T-helper 2 cell (primary cell): ENCODE data around the gene ZNF543.
"Not testable (repeated sequence)": the region's sequence is repeated elsewhere in the genome, so short reads cannot be mapped to it uniquely, and the experiment has no call there.

Experiments used
- DNase-seq, 5 experiments: peaks; one replicate each; pipeline versions ENCODE4 v3.0.0 to v3.0.0-alpha.2; 2012 to 2022
- total RNA-seq, 2 donors: gene quantifications; one replicate each; lab custom pipeline; 2026; lab: John Stamatoyannopoulos, UW

ZNF543 gene
- total RNA-seq, result 5.9 to 17.1 reads per million in 2 donors

DNA sequence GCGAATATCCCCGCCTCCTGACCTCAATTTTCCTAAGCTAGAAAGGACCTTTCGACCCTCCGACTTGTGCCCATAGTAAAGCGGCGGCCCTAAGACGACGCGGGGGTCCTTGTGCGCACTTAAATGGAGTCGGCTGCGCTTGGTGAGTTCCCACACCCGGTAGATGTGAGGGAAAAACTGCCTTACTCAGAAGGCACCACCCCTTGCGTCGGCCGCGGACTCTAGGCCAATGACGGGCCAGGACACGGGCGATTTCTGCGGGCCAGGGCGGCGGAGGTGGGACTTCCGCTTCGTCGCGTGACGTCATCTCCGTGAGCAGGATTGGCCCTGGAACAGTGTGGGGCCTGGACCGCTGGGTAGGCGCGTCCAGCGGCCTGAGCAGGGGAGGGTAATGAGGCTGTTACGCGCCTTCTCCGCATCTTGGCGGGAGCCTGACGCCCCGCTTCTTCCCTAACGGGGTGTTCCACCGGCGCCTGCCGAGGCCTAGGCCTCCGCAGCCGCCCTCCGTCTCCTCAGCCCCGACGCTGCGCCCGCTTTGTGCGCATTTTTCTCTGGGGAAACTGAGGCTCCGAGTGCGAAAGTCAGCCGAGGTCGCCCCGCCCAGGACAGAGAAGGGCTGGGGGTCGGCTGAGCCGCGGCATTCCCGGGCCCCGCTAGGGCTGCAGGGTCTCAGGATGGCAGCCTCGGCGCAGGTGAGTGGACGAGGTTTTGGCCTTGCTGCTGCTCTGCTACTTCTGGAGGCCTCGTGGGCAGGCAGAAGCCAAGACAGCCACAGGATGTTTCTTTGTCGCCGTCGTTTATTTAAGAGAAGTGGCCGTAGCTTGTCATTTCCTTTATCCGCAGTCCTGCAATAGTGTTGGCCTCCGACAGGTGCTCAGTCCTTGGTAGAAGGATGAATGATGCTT is at the start of gene ZNF543:
Gene ZNF543 (plus strand): TSS at position 293 of the 905 bp plus-strand sequence. CDS start 382 bp downstream, at position 675.
- DNase-seq, result peak; percentile 75 to 97 (median 85)

DNA sequence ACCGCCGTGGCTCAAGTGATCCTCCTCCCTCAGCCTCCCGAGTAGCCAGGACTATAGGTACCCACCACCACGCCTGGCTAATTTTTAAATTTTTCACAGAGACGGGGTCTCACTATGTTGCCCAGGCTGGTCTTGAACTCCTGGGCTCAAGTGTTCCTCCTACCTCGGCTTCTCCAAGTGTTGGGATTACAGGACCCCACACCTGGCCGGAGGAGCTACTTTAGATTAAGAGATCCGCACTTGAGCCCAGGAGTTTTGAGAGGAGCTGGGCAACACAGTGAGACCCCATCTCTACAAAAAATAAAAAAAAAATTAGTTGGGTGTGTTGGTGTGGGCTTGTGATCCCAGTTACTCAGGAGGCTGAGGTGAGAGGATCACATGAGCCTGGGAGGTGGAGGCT is 49.0 kb upstream of the ZNF543 start:
- no peak for DNase-seq

DNA sequence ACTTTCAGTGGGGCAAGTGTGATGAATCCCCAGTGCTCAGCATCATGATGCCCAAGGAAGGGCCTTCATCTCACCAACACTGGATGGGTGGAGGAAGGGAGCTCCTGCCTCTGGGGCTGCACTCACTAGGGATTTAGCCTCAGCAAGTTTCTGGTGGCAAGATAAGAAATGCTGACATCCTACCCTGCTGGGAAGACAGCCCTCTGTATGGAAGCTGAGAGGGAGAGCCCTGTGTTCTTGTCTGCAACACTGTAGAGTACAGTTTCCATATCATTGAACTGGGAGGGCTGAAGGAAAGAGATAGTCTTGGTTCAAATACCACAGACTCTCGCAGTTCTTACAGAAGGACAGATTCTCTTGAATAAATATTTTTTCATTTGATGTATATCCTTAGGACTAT is 47.3 kb upstream of the ZNF543 start:
- no peak for DNase-seq

DNA sequence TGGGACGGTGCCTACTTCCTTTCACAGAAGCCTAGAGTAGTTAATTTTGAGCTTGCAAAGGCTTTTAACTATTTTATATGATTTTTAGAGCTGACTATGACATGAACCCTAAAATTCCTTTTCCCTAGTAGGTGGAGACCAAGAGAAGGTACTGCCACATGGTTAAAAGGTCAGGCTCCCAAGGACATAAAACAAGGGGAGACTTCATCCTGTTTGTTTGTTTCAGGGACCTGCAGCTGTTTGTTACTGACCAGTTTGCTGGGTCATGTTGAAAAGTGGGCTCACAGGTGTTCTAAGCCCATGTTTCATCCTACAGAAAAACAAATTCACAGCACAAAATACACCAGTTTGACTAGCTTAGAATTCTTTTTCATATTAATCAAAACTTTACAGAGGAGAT is 43.8 kb upstream of the ZNF543 start:
- DNase-seq, result no peak

DNA sequence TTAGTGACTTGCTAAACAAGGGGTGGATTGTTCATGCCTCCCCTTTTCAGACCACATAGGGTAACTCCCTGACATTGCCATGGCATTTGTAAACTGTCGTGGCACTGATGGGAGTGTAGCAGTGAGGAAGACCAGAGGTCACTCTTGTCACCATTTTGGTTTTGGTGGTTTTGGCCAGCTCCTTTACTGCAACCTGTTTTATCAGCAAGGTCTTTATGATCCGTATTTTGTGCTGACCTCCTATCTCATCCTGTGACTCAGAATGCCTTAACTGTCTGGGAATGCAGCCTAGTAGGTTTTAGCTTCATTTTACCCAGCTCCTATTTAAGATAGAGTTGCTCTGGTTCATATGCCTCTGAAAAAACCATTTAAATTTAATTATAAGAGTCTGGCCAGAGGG is 41.8 kb upstream of the ZNF543 start:
- not testable (repeated sequence) for DNase-seq

- peak; percentile 50 to 88 (median 70) for DNase-seq
Observed at GRCh38 chr19:57279418-57280164, 40.7 kb upstream of the ZNF543 start.

- DNase-seq, result peak; percentile 85 to 99 (median 95)
Observed at GRCh38 chr19:57280165-57280961, 39.9 kb upstream of the ZNF543 start, which contains the start of gene ZNF460. Gene ZNF460, plus strand, starts transcription at chr19:57280485. Its CDS starts 322 bp downstream, at chr19:57280807.

- DNase-seq, result peak in 2 of 5 experiments; percentile 39 to 48
Observed at GRCh38 chr19:57280962-57281400, 39.3 kb upstream of the ZNF543 start.

- peak in 1 of 5 experiments; percentile 22 for DNase-seq
Observed at GRCh38 chr19:57282011-57282643, 38.1 kb upstream of the ZNF543 start.

DNA sequence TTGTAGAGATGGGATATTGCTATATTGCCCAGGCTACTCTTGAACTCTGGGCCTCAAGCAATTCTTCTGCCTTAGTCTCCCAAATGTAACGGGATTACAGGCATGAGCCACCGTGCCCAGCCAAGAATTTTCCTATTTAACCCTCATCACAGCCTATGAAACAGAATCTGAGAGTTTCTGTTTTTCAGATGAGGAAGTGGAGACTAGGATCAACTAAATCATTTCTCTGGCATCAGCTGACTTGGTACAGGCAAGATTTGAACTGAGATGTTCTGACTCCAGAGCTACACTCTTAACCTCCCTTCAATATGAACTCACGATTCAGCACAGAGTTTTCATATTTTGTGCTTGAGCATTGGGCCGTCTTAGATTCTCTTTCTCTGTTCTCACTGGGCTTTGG is 31.9 kb upstream of the ZNF543 start:
- no peak for DNase-seq

DNA sequence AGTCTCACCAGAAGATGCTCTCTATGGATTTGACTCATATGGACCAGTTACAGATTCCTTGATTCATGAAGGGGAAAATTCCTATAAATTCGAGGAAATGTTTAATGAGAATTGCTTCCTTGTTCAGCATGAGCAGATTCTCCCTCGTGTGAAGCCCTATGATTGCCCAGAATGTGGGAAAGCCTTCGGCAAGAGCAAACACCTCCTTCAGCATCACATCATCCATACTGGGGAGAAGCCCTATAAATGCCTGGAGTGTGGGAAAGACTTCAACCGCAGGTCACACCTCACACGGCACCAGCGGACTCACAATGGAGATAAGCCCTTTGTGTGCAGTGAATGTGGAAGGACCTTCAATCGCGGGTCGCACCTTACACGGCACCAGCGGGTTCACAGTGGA is 29.3 kb upstream of the ZNF543 start:
- DNase-seq, result peak in 1 of 5 experiments; percentile 1

- DNase-seq, result no peak
Observed at GRCh38 chr19:57292547-57292946, 27.7 kb upstream of the ZNF543 start.

GRCh38 chr19:57293719-57294118 is 26.6 kb upstream of the ZNF543 start:
- DNase-seq, result no peak

DNA sequence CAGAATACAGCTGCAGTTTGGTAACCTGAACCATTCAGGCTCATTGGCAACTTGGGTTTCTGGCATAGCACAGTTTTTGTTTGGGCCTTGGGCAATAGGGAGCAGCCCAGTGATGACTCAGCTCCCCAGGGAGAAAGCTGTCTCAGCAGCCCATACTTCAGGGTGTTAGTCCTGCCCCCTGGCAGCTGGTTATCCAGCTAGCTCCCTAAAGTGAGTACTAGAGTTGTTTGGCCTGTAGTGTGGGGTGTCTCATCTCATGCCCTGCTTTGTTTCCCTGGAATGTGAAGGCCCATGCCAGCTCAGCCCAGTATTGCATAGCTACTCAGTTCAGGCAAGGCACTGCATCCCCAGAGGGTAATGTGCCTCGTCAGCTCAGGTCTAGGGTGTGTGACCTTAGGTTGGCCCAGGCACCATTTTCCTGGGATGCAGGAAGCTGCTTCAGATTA is 18.2 kb upstream of the ZNF543 start:
- DNase-seq, result no peak

GRCh38 chr19:57302727-57303401 is 17.4 kb upstream of the ZNF543 start:
- DNase-seq, result no peak

DNA sequence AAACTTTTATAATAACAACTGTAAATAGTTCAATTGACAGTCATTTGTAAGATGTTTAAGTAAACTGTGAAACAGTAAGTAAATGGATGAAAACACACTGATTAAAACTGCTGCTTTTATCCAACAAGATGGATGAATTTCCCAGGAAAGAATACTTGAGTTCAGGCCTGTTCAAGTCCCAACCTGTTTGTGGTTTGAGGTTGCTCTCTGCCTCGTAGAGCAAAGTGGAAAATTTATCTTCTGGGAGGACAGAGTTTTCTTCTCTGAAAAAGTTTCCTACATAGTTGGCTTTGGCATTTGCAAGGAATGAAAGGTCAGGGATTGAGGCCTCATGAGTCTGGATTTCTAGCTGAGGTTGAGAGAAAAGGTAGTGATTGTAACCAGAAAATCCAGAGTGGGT is 15.2 kb upstream of the ZNF543 start:
- no peak for DNase-seq

DNA sequence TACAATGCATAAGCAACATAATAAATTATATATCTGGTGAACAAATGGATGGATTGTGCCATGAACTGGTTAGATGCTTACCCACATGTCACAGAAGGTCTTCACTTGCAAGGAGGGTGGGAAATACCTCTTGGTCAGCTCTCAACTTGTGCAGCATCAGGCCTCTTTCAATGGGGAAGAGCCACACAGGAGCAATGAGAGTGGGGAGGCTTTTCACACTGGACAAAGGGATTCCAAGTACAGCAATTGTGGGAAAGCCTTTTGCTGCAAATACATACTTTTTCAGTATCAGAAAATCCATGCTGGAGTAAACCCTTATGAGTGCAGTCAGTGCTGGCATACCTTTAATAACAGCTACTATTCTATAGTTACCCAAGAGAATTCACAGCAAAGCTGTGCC is 11.8 kb upstream of the ZNF543 start:
- DNase-seq, result no peak

DNA sequence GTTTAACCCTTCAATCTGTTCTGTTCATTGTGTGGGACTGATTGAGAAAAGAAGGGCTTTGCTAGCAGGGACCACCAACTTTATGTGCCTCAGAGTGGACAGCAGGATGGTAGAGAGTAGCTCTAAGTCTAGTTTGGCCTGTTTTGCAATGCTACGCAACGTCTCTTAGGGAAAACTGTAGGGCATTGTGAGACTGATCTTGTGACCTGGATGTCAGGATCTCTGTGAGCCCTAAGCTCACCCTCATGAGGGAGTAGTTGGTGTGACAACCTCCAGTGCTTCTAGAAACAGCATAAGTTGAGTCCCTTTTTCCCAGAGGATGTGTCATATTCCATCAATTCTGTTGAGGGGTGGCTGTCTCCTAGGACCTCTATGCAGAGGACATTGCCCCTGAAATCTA is 9.5 kb upstream of the ZNF543 start:
- no peak for DNase-seq

DNA sequence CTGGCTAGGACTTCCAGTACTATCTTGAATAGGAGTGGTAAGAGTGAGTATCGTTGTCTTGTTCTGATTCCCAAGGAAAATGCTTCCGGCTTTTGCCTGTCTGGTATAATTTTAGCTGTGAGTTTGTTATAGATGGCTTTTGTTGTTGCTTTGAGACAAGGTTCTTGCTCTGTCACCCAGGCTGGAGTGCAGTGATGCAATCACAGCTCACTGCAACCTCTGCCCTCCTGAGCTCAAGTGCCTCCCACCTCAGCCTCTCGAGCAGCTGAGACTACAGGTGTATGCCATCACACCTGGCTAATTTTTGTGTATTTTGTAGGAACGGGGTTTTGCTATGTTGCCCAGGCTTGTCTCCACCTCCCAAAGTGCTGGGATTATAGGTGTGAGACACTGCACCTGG is 6.1 kb upstream of the ZNF543 start:
- no peak for DNase-seq

- DNase-seq, result no peak
Observed at GRCh38 chr19:57317503-57317902, 2.8 kb upstream of the ZNF543 start.

- DNase-seq, result no peak
Observed at GRCh38 chr19:57319869-57320179, 448 bp upstream of the ZNF543 start.

DNA sequence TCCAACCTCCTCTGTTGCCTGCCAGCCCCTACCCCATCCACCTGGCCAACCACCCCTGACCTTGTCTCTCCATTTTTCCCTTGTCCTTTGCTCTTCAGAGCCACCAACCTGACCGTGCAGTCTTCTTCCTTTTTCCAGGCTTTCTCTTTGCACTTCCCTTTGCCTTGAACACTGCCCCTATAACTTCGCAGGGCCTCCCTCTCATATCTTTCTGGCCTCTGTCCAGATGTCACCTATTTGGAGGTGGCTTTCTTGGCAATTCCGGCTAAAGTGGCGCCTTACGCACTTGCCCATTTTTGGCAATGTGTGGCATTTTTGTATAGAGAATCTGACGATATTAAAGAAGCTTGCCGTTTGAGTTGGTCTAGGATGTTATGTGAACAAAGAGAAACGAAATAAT is 844 bp downstream of the ZNF543 start:
- no peak for DNase-seq
